HG03135 (cell line): ENCODE measurements around the gene RABL6.
"Not testable (repeated sequence)": the region's sequence is repeated elsewhere in the genome, so short reads cannot be mapped to it uniquely, and the experiment has no call there.

ENCODE experiments used
- ATAC-seq: cut with Tn5 transposase; IDR thresholded peaks from one replicate; pipeline ENCODE4 v1.9.1; 2021; ENCODE audit warnings: mild to moderate bottlenecking, moderate library complexity; ENCODE audit not compliant: unreplicated experiment

RABL6 gene

GRCh38 chr9:136807281-136808074 lies at the start of gene RABL6:
Gene RABL6, plus strand, starts transcription at chr9:136807948. Its CDS starts 249 bp downstream, at chr9:136808197.
- peak; percentile 58 for ATAC-seq

- ATAC-seq: no peak
Measured at GRCh38 chr9:136759001-136759400, 48.7 kb upstream of the RABL6 start.

- ATAC-seq: no peak
Measured at GRCh38 chr9:136759436-136760325, 48.1 kb upstream of the RABL6 start.

- ATAC-seq: no peak
Measured at GRCh38 chr9:136760424-136760823, 47.3 kb upstream of the RABL6 start.

- not testable (repeated sequence) for ATAC-seq
Measured at GRCh38 chr9:136760834-136761544, 46.8 kb upstream of the RABL6 start.

- ATAC-seq: no peak
Measured at GRCh38 chr9:136761545-136761981, 46.2 kb upstream of the RABL6 start.

GRCh38 chr9:136762221-136762691 lies 45.5 kb upstream of the RABL6 start:
- no peak for ATAC-seq

GRCh38 chr9:136762915-136763648 lies 44.7 kb upstream of the RABL6 start:
- no peak for ATAC-seq

GRCh38 chr9:136763649-136764035 lies 44.1 kb upstream of the RABL6 start:
- ATAC-seq: no peak

GRCh38 chr9:136764301-136764891 lies 43.4 kb upstream of the RABL6 start, which contains the start of gene LCN15:
Gene LCN15, minus strand, starts transcription at chr9:136764518. Its CDS starts 30 bp downstream, at chr9:136764488.
- no peak for ATAC-seq

GRCh38 chr9:136765041-136765440 lies 42.7 kb upstream of the RABL6 start:
- no peak for ATAC-seq

- ATAC-seq: not testable (repeated sequence)
Measured at GRCh38 chr9:136765745-136766409, 41.9 kb upstream of the RABL6 start.

GRCh38 chr9:136766410-136767120 lies 41.2 kb upstream of the RABL6 start:
- not testable (repeated sequence) for ATAC-seq

- no peak for ATAC-seq
Measured at GRCh38 chr9:136769710-136770191, 38.0 kb upstream of the RABL6 start.

GRCh38 chr9:136771907-136772415 lies 35.8 kb upstream of the RABL6 start:
- ATAC-seq: no peak

- no peak for ATAC-seq
Measured at GRCh38 chr9:136773386-136774044, 34.2 kb upstream of the RABL6 start.

- ATAC-seq: no peak
Measured at GRCh38 chr9:136774416-136775045, 33.2 kb upstream of the RABL6 start.
